Choroid plexus epithelial cell (primary cell): ENCODE measurements around the gene HEMK1.

Experiments used
- DNase-seq: peaks from one replicate; pipeline ENCODE4 v3.0.0-alpha.2; 2010; ENCODE audit warnings: low read depth
- H3K4me3 ChIP-seq: 2 replicates; pipeline ENCODE4 v1.5.1; 2011; ENCODE audit warnings: low read depth, mild to moderate bottlenecking, control low read depth, low read length, moderate library complexity
- CTCF ChIP-seq: conservative IDR thresholded peaks from 2 replicates; pipeline ENCODE4 v1.5.1; 2011; ENCODE audit warnings: low read depth, mild to moderate bottlenecking, control low read depth, inconsistent platforms, low read length, moderate library complexity

The HEMK1 gene

GRCh38 chr3:50616770-50617095 lies 47.4 kb downstream of the HEMK1 start:
- peak overlapping the region; percentile 82 for H3K4me3 ChIP-seq
- no peak for TF ChIP-seq CTCF
- DNase-seq: peak; percentile 85

GRCh38 chr3:50617096-50617791 lies 47.9 kb downstream of the HEMK1 start, which contains the start of gene MAPKAPK3:
MAPKAPK3 (plus strand) TSS chr3:50617151; CDS start chr3:50617566, 415 bp downstream.
- H3K4me3 ChIP-seq: peak within 1 kb of the TSS; percentile 82
- no peak for TF ChIP-seq CTCF
- DNase-seq: no peak

- DNase-seq: no peak
- no peak for TF ChIP-seq CTCF
- peak overlapping the region; percentile 82 for H3K4me3 ChIP-seq
Observed at GRCh38 chr3:50617911-50618481, 48.7 kb downstream of the HEMK1 start.

GRCh38 chr3:50620420-50620819 lies 51.1 kb downstream of the HEMK1 start:
- no peak for TF ChIP-seq CTCF
- DNase-seq: no peak
- H3K4me3 ChIP-seq: no peak overlapping the region

GRCh38 chr3:50620820-50621219 lies 51.5 kb downstream of the HEMK1 start:
- no peak for TF ChIP-seq CTCF
- no peak overlapping the region for H3K4me3 ChIP-seq
- no peak for DNase-seq

GRCh38 chr3:50622881-50623280 lies 53.6 kb downstream of the HEMK1 start:
- TF ChIP-seq CTCF: no peak
- H3K4me3 ChIP-seq: no peak overlapping the region

GRCh38 chr3:50623840-50624474 lies 54.6 kb downstream of the HEMK1 start:
- no peak for TF ChIP-seq CTCF
- DNase-seq: no peak
- no peak overlapping the region for H3K4me3 ChIP-seq

More at GRCh38 chr3:50622881-50623280, 53.6 kb downstream of the HEMK1 start:
- DNase-seq: no peak
